Esophagus (tissue), 2 donors: ENCODE results near the gene RASSF5. TPM values are rescaled to one million over a fixed set of nuclear protein-coding genes. Genes with fewer than 3 reads are reported as not detected.
A peak's percentile ranks its signal among the peaks of the same experiment; 100 is the strongest.

Source experiments
- H3K27ac ChIP-seq, 2 donors: one replicate each; pipeline ENCODE4 v1.5.1; 2013; ENCODE audit warnings: low read depth in 2 of 2, mild to moderate bottlenecking in 2 of 2, inconsistent platforms in 1 of 2, low read length in 1 of 2, moderate library complexity in 1 of 2
- H3K27me3 ChIP-seq, 2 donors: one replicate each; pipeline ENCODE4 v1.6.1; 2013; ENCODE audit warnings: low read length in 2 of 2, control low read depth in 1 of 2, mild to moderate bottlenecking in 1 of 2; ENCODE audit not compliant: insufficient read depth in 2 of 2, control insufficient read depth in 1 of 2
- H3K36me3 ChIP-seq, 2 donors: one replicate each; pipeline ENCODE4 v1.6.1; 2013; ENCODE audit warnings: low read length in 1 of 2; ENCODE audit not compliant: control insufficient read depth in 2 of 2, insufficient read depth in 2 of 2
- H3K4me1 ChIP-seq, 2 donors: one replicate each; pipeline ENCODE4 v1.6.1; 2013; ENCODE audit warnings: low read length in 1 of 2; ENCODE audit not compliant: control insufficient read depth in 2 of 2, insufficient read depth in 2 of 2
- H3K4me3 ChIP-seq, 2 donors: one replicate each; pipeline ENCODE4 v1.5.1; 2013; ENCODE audit warnings: low read length in 2 of 2, mild to moderate bottlenecking in 2 of 2, low read depth in 1 of 2, moderate library complexity in 1 of 2
- H3K9me3 ChIP-seq, 2 donors: one replicate each; pipeline ENCODE4 v1.6.1; 2013; ENCODE audit warnings: mild to moderate bottlenecking in 2 of 2, low read depth in 1 of 2, low read length in 1 of 2, moderate library complexity in 1 of 2; ENCODE audit not compliant: control insufficient read depth in 2 of 2, insufficient read depth in 1 of 2
- WGBS, 2 donors: extraction: QIAGEN DNeasy Blood & Tissue Kit; methylation state at CpG; one replicate each; pipeline ENCODE4 v1.1.7; 2013; 5-methylcytosine and 5-hydroxymethylcytosine counted together
- polyA plus RNA-seq, 2 donors: library from polyadenylated mRNA; stranded (reverse); fragments of 200-250 nt; gene quantifications; one replicate each; pipeline ENCODE4 v1.2.3, GENCODE V29; 2013
- donor health status: healthy with polysubstance abuse.
- donor health status: Bipolar disorder and iron deficiency.

The RASSF5 gene
- polyA plus RNA-seq, 2 donors, result 22.2 to 27.3 TPM

DNA sequence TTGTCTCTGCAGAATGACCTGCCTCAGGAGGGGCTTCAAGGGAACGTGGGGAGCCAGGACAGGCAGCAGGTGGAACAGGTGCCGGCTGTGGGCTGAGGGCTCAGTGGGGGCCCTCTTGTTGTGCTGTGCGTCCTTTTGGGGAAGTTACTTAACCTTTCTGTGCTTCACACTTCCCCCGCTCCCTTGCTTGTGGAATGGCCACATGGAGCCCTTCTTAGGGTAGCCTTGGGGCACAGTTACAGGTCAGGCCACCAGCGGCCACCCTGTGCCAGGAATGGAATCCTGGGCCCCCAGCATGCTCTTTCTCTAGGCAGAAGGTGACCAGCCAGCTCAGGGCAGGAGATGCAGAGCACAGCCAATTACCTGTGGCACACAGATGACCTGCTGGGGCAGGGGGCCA is 34.4 kb upstream of the RASSF5 start:
- no peaks in the 10 kb centered on the region for H3K9me3 ChIP-seq
- H3K4me3 ChIP-seq, result no peak overlapping the region
- H3K36me3 ChIP-seq, result peaks cover 4 to 19% of the 10 kb centered on the region in 2 donors
- no peaks in the 10 kb centered on the region for H3K27me3 ChIP-seq
- H3K4me1 ChIP-seq, result peaks cover 9 to 20% of the 10 kb centered on the region in 2 donors
- H3K27ac ChIP-seq, result no peak overlapping the region
- WGBS, 2 donors, result 58 to 69% methylated on average over 5 of the region's 5 CpGs

DNA sequence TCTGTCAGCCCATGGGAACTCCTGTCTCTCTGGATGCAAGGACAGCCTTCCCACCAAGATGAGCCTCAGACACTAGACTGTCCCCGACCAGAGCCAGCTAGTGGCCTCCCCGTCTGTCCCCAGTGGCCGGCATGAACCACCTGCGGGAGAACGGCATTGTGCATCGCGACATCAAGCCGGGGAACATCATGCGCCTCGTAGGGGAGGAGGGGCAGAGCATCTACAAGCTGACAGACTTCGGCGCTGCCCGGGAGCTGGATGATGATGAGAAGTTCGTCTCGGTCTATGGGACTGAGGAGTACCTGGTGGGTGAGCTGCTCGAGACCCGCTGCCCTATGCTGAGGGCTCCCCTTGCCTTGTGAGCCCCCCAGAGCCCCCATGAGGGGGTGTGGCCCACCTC is 31.3 kb upstream of the RASSF5 start:
- no peaks in the 10 kb centered on the region for H3K27me3 ChIP-seq
- no peaks in the 10 kb centered on the region for H3K9me3 ChIP-seq
- H3K4me3 ChIP-seq, result no peak overlapping the region
- 94% methylated on average over 17 of the region's 17 CpGs for WGBS, 2 donors
- H3K27ac ChIP-seq, result no peak overlapping the region
- peaks cover 4 to 32% of the 10 kb centered on the region in 2 donors for H3K36me3 ChIP-seq
- H3K4me1 ChIP-seq, result peaks cover 2 to 14% of the 10 kb centered on the region in 2 donors

DNA sequence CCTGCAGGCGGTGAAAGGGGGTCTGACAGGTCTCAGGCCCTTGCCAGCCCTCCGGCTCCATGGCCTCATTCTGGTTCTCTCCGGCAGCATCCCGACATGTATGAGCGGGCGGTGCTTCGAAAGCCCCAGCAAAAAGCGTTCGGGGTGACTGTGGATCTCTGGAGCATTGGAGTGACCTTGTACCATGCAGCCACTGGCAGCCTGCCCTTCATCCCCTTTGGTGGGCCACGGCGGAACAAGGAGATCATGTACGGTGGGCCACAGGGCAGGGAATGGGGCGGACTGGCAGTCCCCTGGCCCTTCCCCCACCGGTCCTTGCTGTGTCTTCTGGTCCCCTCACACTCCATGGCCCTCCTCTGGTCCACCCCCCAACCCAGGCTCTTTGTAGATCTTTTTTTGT is 30.7 kb upstream of the RASSF5 start:
- Histone ChIP-seq H3K36me3 (peaks cover 4 to 32% of the 10 kb centered on the region in 2 donors), H3K27ac (no peak overlapping the region), H3K27me3 (no peaks in the 10 kb centered on the region), H3K4me3 (no peak overlapping the region), H3K9me3 (no peaks in the 10 kb centered on the region), H3K4me1 (peaks cover 2 to 10% of the 10 kb centered on the region in 2 donors)
- WGBS, 2 donors, result 94 to 95% methylated on average over 14 of the region's 14 CpGs

DNA sequence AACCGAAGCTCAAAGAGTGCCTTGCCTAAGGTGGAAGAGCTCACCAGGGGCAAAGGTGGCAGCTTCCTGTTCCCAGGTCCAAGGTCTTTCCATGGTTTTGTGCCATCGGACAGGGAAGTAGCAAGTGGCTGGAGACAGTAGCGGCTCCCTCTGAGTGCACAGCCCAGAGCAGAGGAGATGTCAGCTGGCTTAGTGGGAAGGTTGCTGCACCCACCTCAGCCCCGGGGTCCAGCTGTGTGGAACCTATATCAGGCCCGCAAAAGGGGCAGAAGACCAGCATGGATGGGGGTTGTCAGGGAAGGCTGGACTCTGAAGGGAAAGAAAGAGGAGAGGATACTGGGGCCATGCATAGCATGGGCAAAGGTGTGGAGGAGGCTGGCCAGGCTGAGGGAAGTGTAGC is 30.2 kb upstream of the RASSF5 start:
- Histone ChIP-seq H3K27ac (no peak overlapping the region), H3K27me3 (no peaks in the 10 kb centered on the region), H3K4me3 (no peak overlapping the region), H3K36me3 (peaks cover 4 to 32% of the 10 kb centered on the region in 2 donors), H3K4me1 (peaks cover 2 to 12% of the 10 kb centered on the region in 2 donors), H3K9me3 (no peaks in the 10 kb centered on the region)
- 87 to 90% methylated on average over 5 of the region's 5 CpGs for WGBS, 2 donors

DNA sequence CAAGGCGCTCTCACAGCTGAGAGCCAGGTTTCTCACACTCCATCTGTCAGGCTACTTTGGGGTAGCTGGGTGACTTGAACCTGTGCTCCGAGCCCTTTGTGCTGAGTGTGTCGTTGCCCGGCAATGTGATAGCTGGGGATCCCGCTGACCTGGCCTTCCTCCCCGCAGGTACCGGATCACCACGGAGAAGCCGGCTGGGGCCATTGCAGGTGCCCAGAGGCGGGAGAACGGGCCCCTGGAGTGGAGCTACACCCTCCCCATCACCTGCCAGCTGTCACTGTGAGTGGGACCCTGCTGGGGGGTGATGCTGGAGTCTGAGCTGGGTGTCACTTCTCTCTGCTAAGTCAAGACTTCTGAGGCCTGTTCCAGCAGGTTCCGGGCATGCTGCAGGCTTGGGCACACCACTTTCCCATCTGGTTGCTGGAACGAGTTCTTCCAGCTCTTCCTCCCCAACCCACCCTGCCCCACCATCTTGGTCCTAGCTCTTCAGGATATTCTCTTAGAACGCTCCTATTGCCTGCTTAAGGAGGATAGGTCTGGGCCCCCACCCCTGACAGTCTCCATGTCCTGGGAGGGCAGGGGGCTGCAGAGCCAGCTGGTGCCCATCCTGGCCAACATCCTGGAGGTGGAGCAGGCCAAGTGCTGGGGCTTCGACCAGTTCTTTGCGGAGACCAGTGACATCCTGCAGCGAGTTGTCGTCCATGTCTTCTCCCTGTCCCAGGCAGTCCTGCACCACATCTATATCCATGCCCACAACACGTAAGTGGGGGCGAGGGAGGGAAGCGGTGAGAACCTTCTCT is 29.6 kb upstream of the RASSF5 start:
- Histone ChIP-seq H3K36me3 (peaks cover 4 to 32% of the 10 kb centered on the region in 2 donors), H3K27me3 (no peaks in the 10 kb centered on the region), H3K27ac (peak overlapping the region in 1 of 2 donors; percentile 54), H3K4me1 (peaks cover 2 to 15% of the 10 kb centered on the region in 2 donors), H3K9me3 (no peaks in the 10 kb centered on the region), H3K4me3 (no peak overlapping the region)
- 82 to 84% methylated on average over 21 of the region's 21 CpGs for WGBS, 2 donors

DNA sequence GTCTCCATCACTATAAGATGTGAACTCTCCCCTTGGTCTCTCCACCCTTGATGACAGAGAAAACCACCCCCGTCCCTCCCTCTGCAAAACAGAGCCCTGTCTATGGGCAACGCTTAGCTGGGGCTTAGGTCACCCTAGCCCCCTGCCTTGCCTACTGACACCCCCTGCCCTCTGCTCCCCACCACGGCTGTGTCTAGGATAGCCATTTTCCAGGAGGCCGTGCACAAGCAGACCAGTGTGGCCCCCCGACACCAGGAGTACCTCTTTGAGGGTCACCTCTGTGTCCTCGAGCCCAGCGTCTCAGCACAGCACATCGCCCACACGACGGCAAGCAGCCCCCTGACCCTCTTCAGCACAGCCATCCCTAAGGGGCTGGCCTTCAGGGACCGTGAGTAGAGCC is 28.6 kb upstream of the RASSF5 start:
- H3K27ac ChIP-seq, result no peak overlapping the region
- WGBS, 2 donors, result 88 to 91% methylated on average over 11 of the region's 11 CpGs
- H3K36me3 ChIP-seq, result peaks cover 4 to 34% of the 10 kb centered on the region in 2 donors
- no peaks in the 10 kb centered on the region for H3K27me3 ChIP-seq
- no peak overlapping the region for H3K4me3 ChIP-seq
- H3K9me3 ChIP-seq, result no peaks in the 10 kb centered on the region
- H3K4me1 ChIP-seq, result peaks cover 2 to 15% of the 10 kb centered on the region in 2 donors

DNA sequence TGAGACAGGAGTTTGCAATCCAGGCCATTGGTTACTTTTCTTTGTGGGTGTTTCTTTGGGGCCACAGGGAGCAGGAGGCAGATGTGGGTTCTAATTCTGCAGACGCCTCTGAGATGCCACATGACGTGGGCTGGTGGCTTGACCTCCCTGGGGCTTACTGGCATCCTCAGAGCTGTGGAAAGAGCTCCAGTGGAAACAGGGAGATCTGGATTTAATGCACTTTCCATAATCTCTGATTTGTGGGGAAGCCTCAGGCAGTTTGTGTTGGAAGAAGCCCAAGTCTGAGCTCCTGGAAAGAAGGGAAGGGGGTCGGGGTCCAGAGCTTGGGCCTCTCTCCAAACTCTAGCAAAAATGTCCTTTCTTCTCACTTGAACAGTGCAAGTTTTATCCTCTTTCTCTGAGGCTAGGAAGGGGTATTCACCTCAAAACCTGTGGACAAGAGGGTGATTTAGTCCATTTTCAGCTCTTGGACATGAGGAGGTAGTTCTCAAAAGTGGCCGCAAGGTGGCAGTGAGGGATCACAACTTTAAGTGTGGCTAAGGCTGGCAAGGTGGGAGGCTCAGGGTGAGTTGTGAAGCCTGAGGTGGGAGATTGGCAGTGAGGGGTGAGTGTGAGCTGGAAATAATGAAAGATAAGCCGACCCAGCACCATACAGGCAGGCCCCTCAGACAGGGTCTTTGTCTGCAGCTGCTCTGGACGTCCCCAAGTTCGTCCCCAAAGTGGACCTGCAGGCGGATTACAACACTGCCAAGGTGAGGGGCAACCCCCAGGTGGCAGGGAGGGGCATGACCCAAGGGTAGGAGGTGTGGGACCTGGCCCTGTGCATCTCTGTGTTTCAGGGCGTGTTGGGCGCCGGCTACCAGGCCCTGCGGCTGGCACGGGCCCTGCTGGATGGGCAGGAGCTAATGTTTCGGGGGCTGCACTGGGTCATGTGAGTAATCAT is 27.9 kb upstream of the RASSF5 start:
- 75% methylated on average over 12 to 14 of the region's 14 CpGs for WGBS, 2 donors
- H3K4me1 ChIP-seq, result peaks cover 2 to 12% of the 10 kb centered on the region in 2 donors
- no peak overlapping the region for H3K4me3 ChIP-seq
- no peaks in the 10 kb centered on the region for H3K9me3 ChIP-seq
- H3K27ac ChIP-seq, result no peak overlapping the region
- peaks cover 4 to 30% of the 10 kb centered on the region in 2 donors for H3K36me3 ChIP-seq
- H3K27me3 ChIP-seq, result no peaks in the 10 kb centered on the region

DNA sequence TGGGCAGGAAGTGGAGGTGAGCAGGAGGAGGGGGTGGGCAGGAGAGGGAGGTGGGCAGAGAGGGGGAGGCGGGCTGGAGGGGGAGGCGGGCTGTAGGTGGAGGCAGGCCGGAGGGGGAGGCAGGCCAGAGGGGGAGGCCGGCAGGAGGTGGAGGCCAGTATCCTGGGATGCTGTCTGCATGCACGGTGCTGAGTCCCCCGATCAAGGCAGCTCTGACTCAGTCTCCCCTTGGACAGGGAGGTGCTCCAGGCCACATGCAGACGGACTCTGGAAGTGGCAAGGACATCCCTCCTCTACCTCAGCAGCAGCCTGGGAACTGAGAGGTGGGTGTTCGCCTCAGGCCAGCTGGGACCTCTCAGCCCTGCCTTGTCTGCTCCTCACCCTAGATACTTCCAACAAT is 27.1 kb upstream of the RASSF5 start:
- Histone ChIP-seq H3K27me3 (no peaks in the 10 kb centered on the region), H3K36me3 (peaks cover 0 to 30% of the 10 kb centered on the region in 2 donors), H3K27ac (no peak overlapping the region), H3K4me3 (no peak overlapping the region), H3K4me1 (peaks cover 2 to 12% of the 10 kb centered on the region in 2 donors), H3K9me3 (no peaks in the 10 kb centered on the region)
- 92 to 100% methylated on average over 2 to 8 of the region's 8 CpGs for WGBS, 2 donors

DNA sequence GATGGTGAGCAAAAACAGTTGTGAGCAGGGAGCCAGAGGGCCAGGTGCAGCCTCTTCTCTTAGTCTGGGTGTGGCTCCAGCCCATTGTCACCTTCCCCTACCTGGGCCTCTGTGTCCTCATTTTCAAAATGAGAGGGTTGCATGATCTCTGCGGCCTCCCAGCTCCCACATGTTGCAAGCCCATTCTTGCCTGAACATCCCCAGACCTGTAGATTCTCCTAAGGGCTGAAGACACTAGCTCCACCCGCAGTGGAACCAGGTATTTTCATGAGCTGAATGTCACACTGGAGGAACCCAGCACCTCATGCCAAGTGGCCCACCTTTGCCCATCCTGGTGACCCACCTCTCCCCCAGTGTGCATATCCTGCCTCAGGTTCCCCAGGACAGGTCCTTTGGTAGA is 24.7 kb upstream of the RASSF5 start:
- H3K4me1 ChIP-seq, result peaks cover 2 to 12% of the 10 kb centered on the region in 2 donors

More for the DNA sequence above, 24.7 kb upstream of the RASSF5 start:
- Histone ChIP-seq H3K9me3 (no peaks in the 10 kb centered on the region), H3K36me3 (peaks cover 0 to 21% of the 10 kb centered on the region in 2 donors), H3K4me3 (no peak overlapping the region), H3K27ac (peak overlapping the region in 1 of 2 donors; percentile 59), H3K27me3 (no peaks in the 10 kb centered on the region)
- 49 to 70% methylated on average over 2 of the region's 2 CpGs for WGBS, 2 donors
